ENCODE data around the gene CNN2.
"Not testable (repeated sequence)": the region's sequence is repeated elsewhere in the genome, so short reads cannot be mapped to it uniquely, and the experiment has no call there.

The CNN2 gene

DNA sequence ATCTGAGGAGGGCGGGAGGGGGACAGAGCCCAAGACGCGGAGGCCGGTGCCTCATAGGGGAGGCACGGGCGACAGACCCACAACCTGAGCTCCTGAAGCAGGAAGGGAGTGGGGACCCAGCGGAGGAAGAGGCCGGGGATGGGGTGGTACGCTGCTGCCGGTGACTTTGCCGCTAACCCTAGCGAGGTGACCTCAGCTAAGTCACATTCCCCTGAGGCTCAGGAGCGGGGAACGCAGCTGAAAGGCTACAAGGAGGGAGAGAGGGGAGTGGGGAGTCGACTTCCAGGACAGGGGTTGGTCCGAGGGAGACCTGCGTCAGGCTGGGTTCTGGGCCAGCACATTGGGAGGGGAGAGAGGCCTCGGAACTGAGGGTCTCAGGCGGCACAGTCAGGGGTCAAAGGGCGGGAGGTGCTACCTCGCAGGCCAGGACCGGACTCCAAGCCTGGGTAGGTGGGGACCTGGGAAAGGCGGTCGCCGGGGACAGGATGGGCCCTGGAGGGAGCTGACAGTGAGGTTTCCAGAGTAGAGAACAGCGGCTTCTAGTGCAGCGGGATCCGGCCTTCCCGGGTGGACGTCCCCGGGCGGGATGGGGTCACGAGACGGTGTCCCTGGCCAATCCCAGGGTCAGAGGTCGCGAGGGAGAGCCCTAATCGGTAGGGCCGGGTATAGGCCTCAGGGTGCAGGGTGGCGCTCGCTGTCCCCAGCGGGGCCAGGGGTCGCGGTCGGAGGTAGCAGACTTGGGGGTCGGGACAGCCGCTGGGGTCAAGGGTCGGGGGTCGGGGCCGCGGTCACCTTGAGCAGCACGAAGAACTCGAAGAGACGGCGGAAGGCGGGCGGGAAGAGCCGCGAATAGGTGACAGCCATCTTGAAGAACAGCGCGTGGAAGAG is 6.2 kb upstream of the CNN2 start:
- in situ Hi-C loops (cut with MboI; ENCODE audit: low sequenced_read_pairs), result no loop called here
- DNase-seq (ENCODE audit: low spot score in 2 of 2), result no peak

DNA sequence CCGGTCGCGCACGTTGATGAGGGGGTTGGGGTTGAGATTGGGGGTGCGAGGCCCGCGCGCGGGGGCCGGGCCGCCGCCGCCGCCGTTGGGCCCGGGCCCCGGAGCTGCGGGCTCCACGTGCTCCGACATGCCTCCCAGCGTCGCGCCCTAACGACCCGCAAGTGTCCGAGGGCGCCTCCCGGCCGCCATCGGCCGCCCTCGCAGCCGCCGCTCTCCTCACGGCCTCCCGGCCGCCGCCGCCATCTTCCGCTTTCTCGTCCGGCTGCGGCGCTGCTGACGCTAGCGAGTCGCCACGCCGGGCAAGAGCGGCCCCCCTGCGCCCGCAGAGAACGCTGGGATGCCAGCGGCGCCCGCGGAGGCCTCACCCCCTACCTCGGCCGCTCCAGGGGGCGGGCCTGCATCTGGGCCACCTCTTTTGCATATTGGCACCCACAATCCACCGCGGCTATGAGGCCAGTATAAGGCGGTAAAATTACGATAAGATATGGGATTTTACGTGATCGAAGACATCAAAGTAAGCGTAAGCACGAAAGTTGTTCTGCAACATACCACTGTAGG is 5.5 kb upstream of the CNN2 start, which contains the start of gene TMEM259:
TSS of gene TMEM259 (minus strand) at position 256 of the 558 bp plus-strand sequence. CDS start at position 129, 127 bp downstream.
- peak; percentile 91 to 98 for DNase-seq (ENCODE audit: low spot score in 2 of 2)
- in situ Hi-C loops (cut with MboI; ENCODE audit: low sequenced_read_pairs), result no loop called here
- H3K4me1 ChIP-seq, result peaks cover 15% of the 10 kb centered on the region
- peak within 1 kb of the TSS; percentile 83 for H3K4me3 ChIP-seq
- H3K36me3 ChIP-seq (replicated peaks), result peaks cover 17% of the 10 kb centered on the region; the same call in 1 of the 2 replicates
- no peaks in the 10 kb centered on the region for H3K9me3 ChIP-seq
- no peaks in the 10 kb centered on the region for H3K27me3 ChIP-seq (ENCODE audit: low read depth)

More for the DNA sequence above, 6.2 kb upstream of the CNN2 start:
- Histone ChIP-seq H3K4me1 (peaks cover 10% of the 10 kb centered on the region), H3K27me3 (ENCODE audit: low read depth) (no peaks in the 10 kb centered on the region), H3K4me3 (peak overlapping the region; percentile 83), H3K9me3 (no peaks in the 10 kb centered on the region), H3K36me3 (replicated peaks) (peaks cover 23% of the 10 kb centered on the region; the same call in 1 of the 2 replicates)

- in situ Hi-C loops (cut with MboI; ENCODE audit: low sequenced_read_pairs); DNase-seq (ENCODE audit: low spot score in 2 of 2); H3K27me3 ChIP-seq (ENCODE audit: low read depth); H3K9me3 ChIP-seq; H3K4me3 ChIP-seq: not testable (repeated sequence)
- H3K4me1 ChIP-seq, result peaks cover 16% of the 10 kb centered on the region
- peaks cover 10% of the 10 kb centered on the region for H3K36me3 ChIP-seq (replicated peaks)
Observed at GRCh38 chr19:1023883-1024188, 2.6 kb upstream of the CNN2 start.

DNA sequence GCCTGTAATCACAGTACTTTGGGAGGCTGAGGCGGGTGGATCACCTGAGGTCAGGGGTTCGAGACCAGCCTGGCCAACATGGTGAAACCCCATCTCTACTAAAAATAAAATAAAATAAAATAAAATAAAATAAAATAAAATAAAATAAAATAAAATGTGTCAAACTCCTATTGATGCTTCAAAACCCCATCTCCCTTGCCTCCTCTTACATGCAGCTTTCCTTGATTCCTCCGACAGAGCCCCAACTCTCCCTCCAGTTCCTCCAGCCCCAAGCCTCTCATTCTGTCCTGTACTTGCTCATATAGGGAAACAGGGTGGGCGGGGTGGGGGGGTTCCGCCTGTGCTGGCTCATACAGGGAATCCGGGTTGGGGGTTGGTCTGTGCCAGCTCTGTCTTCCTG is 1.3 kb upstream of the CNN2 start:
- H3K36me3 ChIP-seq (replicated peaks); H3K9me3 ChIP-seq; in situ Hi-C loops (cut with MboI; ENCODE audit: low sequenced_read_pairs); DNase-seq (ENCODE audit: low spot score in 2 of 2); H3K4me3 ChIP-seq; H3K27me3 ChIP-seq (ENCODE audit: low read depth): not testable (repeated sequence)
- H3K4me1 ChIP-seq, result peaks cover 11% of the 10 kb centered on the region

DNA sequence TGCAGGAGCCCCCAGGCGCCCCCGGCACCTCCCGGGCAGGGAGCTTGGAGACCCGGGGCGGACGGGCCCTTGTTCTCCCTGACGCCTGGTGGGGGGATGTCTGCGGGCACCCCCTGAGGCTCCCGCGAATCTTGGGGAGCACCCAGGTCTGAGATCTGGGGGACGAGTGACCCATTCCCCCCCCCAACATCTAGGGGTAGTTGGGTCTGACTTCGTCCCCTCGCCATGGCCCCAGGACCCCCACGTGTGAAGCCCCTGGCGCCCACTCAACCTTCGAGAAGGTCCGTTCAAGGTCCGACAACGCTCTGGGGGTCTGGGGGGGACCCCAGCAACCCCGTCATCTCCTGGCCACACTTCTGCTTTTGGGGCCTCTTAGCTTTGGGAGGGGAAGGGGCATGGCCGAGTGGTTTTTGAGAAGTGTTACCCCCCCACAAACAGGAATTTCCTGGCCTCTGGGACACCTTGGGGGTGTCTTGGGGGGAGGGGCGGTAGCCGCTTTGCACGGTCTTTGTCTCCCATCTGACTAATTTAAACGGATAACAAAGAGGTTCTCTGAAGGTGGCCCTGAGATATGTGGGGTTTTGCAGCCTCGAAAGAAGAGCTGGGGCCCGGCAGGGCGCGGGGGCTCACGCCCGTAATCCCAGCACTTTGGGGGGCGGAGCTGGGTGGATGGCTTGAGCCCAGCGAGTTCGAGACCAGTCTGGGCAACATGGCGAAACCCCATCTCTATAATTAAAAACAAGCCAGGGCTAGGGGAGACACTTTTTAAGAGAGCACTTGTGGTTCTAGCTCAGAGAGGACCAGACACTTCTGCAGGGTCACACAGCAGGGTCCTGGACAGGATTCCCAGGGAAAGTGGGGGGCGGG is 608 bp downstream of the CNN2 start:
- Histone ChIP-seq H3K9me3 (no peaks in the 10 kb centered on the region), H3K27me3 (ENCODE audit: low read depth) (no peaks in the 10 kb centered on the region), H3K36me3 (replicated peaks) (peaks cover 24% of the 10 kb centered on the region), H3K4me1 (peaks cover 6% of the 10 kb centered on the region; the same call in 1 of the 2 replicates), H3K4me3 (peak overlapping the region; percentile 95)
- in situ Hi-C loops (cut with MboI; ENCODE audit: low sequenced_read_pairs), result no loop called here
- DNase-seq (ENCODE audit: low spot score in 2 of 2), result no peak

DNA sequence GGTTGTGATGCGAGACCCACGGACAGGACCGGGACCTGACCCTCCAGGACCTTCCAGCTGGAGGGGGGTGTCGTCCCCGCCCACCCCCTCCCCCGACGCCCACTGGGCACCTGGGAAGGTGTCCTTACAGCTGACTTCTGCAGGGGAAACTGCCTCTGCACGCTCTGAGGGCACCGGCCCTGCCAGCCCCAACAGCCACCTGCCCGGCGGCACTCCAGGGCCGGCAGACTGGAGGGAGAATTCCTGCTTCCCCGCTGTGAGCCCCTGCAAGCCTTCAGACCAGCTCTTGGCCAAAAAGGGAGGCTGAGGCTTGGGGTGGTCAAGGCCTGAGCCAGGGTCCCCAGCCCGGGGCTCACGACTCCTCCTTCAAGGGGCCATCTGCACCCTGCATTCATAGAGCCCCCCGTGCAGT is 1.2 kb downstream of the CNN2 start:
- no peaks in the 10 kb centered on the region for H3K27me3 ChIP-seq (ENCODE audit: low read depth)
- peaks cover 30% of the 10 kb centered on the region for H3K36me3 ChIP-seq (replicated peaks)
- H3K4me1 ChIP-seq, result peaks cover 6% of the 10 kb centered on the region; the same call in 1 of the 2 replicates
- H3K9me3 ChIP-seq, result no peaks in the 10 kb centered on the region
- in situ Hi-C loops (cut with MboI; ENCODE audit: low sequenced_read_pairs), result no loop called here
- DNase-seq (ENCODE audit: low spot score in 2 of 2), result no peak
- peak overlapping the region; percentile 95 for H3K4me3 ChIP-seq

GRCh38 chr19:1028062-1028926 is 1.9 kb downstream of the CNN2 start:
- H3K27me3 ChIP-seq (ENCODE audit: low read depth), result no peaks in the 10 kb centered on the region
- H3K4me3 ChIP-seq, result peak overlapping the region; percentile 95
- H3K36me3 ChIP-seq (replicated peaks), result peaks cover 37% of the 10 kb centered on the region
- in situ Hi-C loops (cut with MboI; ENCODE audit: low sequenced_read_pairs), result no loop called here
- DNase-seq (ENCODE audit: low spot score in 2 of 2), result peak; percentile 67 to 85
- H3K9me3 ChIP-seq, result no peaks in the 10 kb centered on the region
- H3K4me1 ChIP-seq, result peaks cover 6% of the 10 kb centered on the region; the same call in 1 of the 2 replicates

DNA sequence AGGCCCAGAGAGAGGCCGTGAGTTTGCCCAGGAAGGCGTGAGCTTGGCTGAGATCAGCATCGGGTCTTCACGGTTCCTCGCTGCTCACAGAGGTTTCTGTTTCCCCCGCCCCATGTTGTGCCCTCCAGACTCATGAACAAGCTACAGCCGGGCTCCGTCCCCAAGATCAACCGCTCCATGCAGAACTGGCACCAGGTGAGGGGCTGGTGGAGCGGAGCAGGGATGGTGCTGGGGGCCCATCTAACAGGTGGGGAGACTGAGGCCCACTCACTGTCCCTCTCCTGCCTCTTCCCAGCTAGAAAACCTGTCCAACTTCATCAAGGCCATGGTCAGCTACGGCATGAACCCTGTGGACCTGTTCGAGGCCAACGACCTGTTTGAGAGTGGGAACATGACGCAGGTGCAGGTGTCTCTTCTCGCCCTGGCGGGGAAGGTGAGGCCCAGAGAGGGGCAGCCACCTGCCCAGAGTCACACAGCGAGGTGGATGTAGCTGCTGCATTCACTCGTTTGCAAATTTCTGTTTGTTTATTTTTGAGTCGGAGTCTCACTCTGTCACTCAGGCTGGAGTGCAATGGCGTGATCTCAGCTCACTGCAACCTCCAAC is 6.0 kb downstream of the CNN2 start:
- peaks cover 50% of the 10 kb centered on the region for H3K36me3 ChIP-seq (replicated peaks)
- in situ Hi-C loops (cut with MboI; ENCODE audit: low sequenced_read_pairs), result no loop called here

GRCh38 chr19:1035998-1036621 is 9.7 kb downstream of the CNN2 start:
- no peak for DNase-seq (ENCODE audit: low spot score in 2 of 2)
- in situ Hi-C loops (cut with MboI; ENCODE audit: low sequenced_read_pairs), result no loop called here
- no peak overlapping the region for H3K4me3 ChIP-seq
- H3K27me3 ChIP-seq (ENCODE audit: low read depth), result no peaks in the 10 kb centered on the region
- H3K36me3 ChIP-seq (replicated peaks), result peaks cover 57% of the 10 kb centered on the region
- no peaks in the 10 kb centered on the region for H3K9me3 ChIP-seq
- H3K4me1 ChIP-seq, result peaks cover 14% of the 10 kb centered on the region

More for the DNA sequence above, 6.0 kb downstream of the CNN2 start:
- H3K27me3 ChIP-seq (ENCODE audit: low read depth), result no peaks in the 10 kb centered on the region
- H3K9me3 ChIP-seq, result no peaks in the 10 kb centered on the region
- no peak for DNase-seq (ENCODE audit: low spot score in 2 of 2)
- no peak overlapping the region for H3K4me3 ChIP-seq
- no peaks in the 10 kb centered on the region; the same call in 1 of the 2 replicates for H3K4me1 ChIP-seq

- H3K9me3 ChIP-seq, result no peaks in the 10 kb centered on the region
- peaks cover 46% of the 10 kb centered on the region for H3K36me3 ChIP-seq (replicated peaks)
- H3K4me1 ChIP-seq, result peaks cover 17% of the 10 kb centered on the region
- no peak overlapping the region for H3K4me3 ChIP-seq
- no peak for DNase-seq (ENCODE audit: low spot score in 2 of 2)
- in situ Hi-C loops (cut with MboI; ENCODE audit: low sequenced_read_pairs), result no loop called here
- H3K27me3 ChIP-seq (ENCODE audit: low read depth), result no peaks in the 10 kb centered on the region
Observed at GRCh38 chr19:1037621-1038064, 11.2 kb downstream of the CNN2 start.

- in situ Hi-C loops (cut with MboI; ENCODE audit: low sequenced_read_pairs), result no loop called here
- no peaks in the 10 kb centered on the region for H3K27me3 ChIP-seq (ENCODE audit: low read depth)
- no peaks in the 10 kb centered on the region for H3K9me3 ChIP-seq
- peaks cover 39% of the 10 kb centered on the region for H3K36me3 ChIP-seq (replicated peaks)
- H3K4me3 ChIP-seq, result peak overlapping the region; percentile 45
- no peak for DNase-seq (ENCODE audit: low spot score in 2 of 2)
- H3K4me1 ChIP-seq, result peaks cover 17% of the 10 kb centered on the region
Observed at GRCh38 chr19:1038978-1039645, 12.7 kb downstream of the CNN2 start.

Measured in HAP-1 (cell line).